ENCODE measurements around the gene P3H2. TPM values are rescaled to one million over a fixed set of nuclear protein-coding genes. Genes with fewer than 3 reads are reported as not detected.

P3H2 gene
- total RNA-seq, 1 experiment from 2014 or later = 19.6 TPM

DNA sequence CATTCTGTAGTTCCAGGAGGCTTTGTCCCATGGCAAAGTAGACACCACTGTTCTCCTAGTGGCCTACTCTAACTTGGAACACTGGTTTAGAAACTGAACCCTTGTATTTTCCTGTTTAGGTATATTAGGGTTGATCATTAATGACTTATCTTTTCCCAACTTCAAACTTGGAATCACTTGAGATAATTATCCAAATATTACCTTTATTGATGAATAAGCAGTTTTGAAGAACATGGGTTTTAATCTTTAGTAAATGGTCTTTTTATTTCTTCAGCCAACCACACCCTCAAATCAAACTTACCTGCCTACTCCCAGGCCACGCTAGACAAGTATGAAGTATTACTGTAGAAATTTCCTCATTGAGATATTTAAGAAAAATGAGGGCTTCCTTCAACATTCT lies 6.5 kb upstream of the P3H2 start:
- Histone ChIP-seq H3K4me3 (ENCODE audit: low read depth, low read length, poor library complexity, severe bottlenecking) (no peak overlapping the region), H3K27ac (ENCODE audit: low read depth, low read length, poor library complexity, severe bottlenecking) (no peak overlapping the region), H3K9me3 (ENCODE audit: low read depth, low read length, poor library complexity, severe bottlenecking) (no peaks in the 10 kb centered on the region), H3K27me3 (replicated peaks; ENCODE audit: insufficient read depth, low read depth, low read length, poor library complexity) (no peaks in the 10 kb centered on the region), H3K36me3 (ENCODE audit: insufficient read depth, low read length, poor library complexity, severe bottlenecking) (no peaks in the 10 kb centered on the region), H3K4me1 (ENCODE audit: insufficient read depth, low read length, poor library complexity, severe bottlenecking) (no peaks in the 10 kb centered on the region)
- CTCF ChIA-PET = no interaction called here
- no TSS peak for BruUV-seq (replicated peaks)
- TF ChIP-seq EZH2 (IDR thresholded peaks at IDR 0.05; ENCODE audit: borderline replicate concordance, low read depth, low read length, poor library complexity, severe bottlenecking) = no peak
- no peak for TF ChIP-seq CTCF (conservative IDR thresholded peaks at IDR 0.05; ENCODE audit: low read depth, low read length)
- intact Hi-C loops (cut with micrococcal nuclease; ENCODE audit: unreplicated experiment) = no loop called here
- POLR2A ChIA-PET (ENCODE audit: low non-redundant PET) = no interaction called here
- no peak for DNase-seq (ENCODE audit: low spot score)

DNA sequence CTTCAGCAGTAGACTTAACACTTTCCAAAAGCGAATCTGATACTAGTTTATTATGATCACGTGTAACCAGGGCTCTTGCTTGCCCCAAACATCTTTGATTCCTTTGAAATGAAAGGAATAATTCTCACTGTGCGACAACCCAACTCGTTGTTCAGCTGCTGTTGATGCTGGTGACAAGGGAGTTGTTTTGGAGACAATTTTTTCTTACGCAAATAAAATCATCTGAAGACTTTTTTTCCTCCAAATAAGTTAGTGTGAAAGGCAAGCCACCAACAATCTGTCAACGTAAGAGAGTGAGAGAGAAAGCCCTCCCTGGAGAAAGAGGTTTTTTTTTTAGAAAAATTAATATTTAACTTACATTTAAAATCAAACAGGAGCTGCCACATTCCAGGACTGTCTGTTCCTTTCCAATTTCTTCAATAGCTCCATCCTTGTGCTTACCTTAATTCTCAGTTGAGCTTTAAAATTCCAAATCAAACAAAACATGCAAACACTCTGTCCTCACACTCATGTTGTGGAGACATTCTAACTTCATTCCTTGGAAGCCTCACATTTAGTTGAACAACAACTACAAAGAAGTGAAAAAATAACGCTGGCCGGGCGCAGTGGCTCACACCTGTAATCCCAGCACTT lies 4.9 kb upstream of the P3H2 start:
- Histone ChIP-seq H3K4me1 (ENCODE audit: insufficient read depth, low read length, poor library complexity, severe bottlenecking) (no peaks in the 10 kb centered on the region), H3K36me3 (ENCODE audit: insufficient read depth, low read length, poor library complexity, severe bottlenecking) (no peaks in the 10 kb centered on the region), H3K27ac (ENCODE audit: low read depth, low read length, poor library complexity, severe bottlenecking) (no peak overlapping the region), H3K27me3 (replicated peaks; ENCODE audit: insufficient read depth, low read depth, low read length, poor library complexity) (no peaks in the 10 kb centered on the region), H3K4me3 (ENCODE audit: low read depth, low read length, poor library complexity, severe bottlenecking) (no peak overlapping the region), H3K9me3 (ENCODE audit: low read depth, low read length, poor library complexity, severe bottlenecking) (no peaks in the 10 kb centered on the region)
- no peak for DNase-seq (ENCODE audit: low spot score)
- CTCF ChIA-PET = no interaction called here
- no peak for TF ChIP-seq EZH2 (IDR thresholded peaks at IDR 0.05; ENCODE audit: borderline replicate concordance, low read depth, low read length, poor library complexity, severe bottlenecking)
- no TSS peak for BruUV-seq (replicated peaks)
- intact Hi-C loops (cut with micrococcal nuclease; ENCODE audit: unreplicated experiment) = no loop called here
- POLR2A ChIA-PET (ENCODE audit: low non-redundant PET) = interaction anchor here (0.6 kb wide), 1 partner anchor 31 kb away, joined by 5 read pairs; no protein-coding TSS in a partner anchor

- CTCF ChIA-PET = no interaction called here
- BruUV-seq (replicated peaks) = no TSS peak
Measured at GRCh38 chr3:190124067-190124466, 3.4 kb upstream of the P3H2 start.

More at GRCh38 chr3:190124067-190124466, 3.4 kb upstream of the P3H2 start:
- DNase-seq (ENCODE audit: low spot score) = no peak
- POLR2A ChIA-PET (ENCODE audit: low non-redundant PET) = no interaction called here
- Histone ChIP-seq H3K27me3 (replicated peaks; ENCODE audit: insufficient read depth, low read depth, low read length, poor library complexity) (no peaks in the 10 kb centered on the region), H3K27ac (ENCODE audit: low read depth, low read length, poor library complexity, severe bottlenecking) (no peak overlapping the region), H3K4me3 (ENCODE audit: low read depth, low read length, poor library complexity, severe bottlenecking) (no peak overlapping the region), H3K4me1 (ENCODE audit: insufficient read depth, low read length, poor library complexity, severe bottlenecking) (no peaks in the 10 kb centered on the region), H3K9me3 (ENCODE audit: low read depth, low read length, poor library complexity, severe bottlenecking) (no peaks in the 10 kb centered on the region), H3K36me3 (ENCODE audit: insufficient read depth, low read length, poor library complexity, severe bottlenecking) (no peaks in the 10 kb centered on the region)
- TF ChIP-seq EZH2 (IDR thresholded peaks at IDR 0.05; ENCODE audit: borderline replicate concordance, low read depth, low read length, poor library complexity, severe bottlenecking) (no peak), CTCF (conservative IDR thresholded peaks at IDR 0.05; ENCODE audit: low read depth, low read length) (no peak)
- intact Hi-C loops (cut with micrococcal nuclease; ENCODE audit: unreplicated experiment) = no loop called here

All from A673 (cell line).